GM12872 (cell line): ENCODE results near the gene MORN1.

Experiments used
- TF ChIP-seq, protein P1 (sequence below): IDR thresholded peaks from 3 replicates; pipeline ENCODE4 v1.5.1; 2011; ENCODE audit warnings: low read depth, mild to moderate bottlenecking, low read length, moderate library complexity; ENCODE audit not compliant: insufficient read depth

The MORN1 gene

DNA sequence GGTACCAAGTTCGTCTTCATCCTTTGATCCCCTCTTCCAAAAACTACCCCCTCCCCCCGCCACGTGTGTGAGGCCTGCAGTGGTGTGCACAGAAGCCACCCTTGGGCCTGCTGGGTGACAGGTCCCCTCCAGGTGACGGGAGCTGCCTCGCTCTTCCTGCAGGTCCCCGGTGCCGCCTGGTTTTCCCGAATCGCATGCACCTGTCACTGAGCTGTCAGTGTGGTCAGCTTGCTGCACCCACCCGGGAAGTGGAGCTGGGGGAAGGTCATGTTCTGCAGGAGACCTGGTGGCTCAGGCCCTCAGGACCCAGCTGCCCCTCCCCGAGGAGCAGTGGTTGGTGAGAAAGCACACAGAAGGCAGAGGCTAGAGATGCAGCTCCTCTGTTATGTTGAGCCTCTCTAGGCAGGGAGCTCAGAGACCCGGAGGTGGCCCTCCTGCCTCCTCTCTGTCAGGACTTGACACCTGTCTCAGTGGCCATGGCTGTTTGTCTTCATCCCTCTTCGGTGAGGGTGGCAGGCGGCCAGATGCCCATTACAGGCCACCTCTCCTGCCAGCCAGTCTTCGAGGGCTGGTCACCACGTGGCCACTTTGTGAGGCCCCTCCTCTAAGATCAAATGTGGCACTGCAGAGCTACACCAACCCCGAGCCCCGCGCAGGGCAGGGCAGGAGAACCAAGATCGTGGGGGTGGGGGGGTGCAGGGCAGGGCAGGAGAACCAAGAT lies 102.4 kb downstream of the MORN1 start:
- TF ChIP-seq, protein P1, sequence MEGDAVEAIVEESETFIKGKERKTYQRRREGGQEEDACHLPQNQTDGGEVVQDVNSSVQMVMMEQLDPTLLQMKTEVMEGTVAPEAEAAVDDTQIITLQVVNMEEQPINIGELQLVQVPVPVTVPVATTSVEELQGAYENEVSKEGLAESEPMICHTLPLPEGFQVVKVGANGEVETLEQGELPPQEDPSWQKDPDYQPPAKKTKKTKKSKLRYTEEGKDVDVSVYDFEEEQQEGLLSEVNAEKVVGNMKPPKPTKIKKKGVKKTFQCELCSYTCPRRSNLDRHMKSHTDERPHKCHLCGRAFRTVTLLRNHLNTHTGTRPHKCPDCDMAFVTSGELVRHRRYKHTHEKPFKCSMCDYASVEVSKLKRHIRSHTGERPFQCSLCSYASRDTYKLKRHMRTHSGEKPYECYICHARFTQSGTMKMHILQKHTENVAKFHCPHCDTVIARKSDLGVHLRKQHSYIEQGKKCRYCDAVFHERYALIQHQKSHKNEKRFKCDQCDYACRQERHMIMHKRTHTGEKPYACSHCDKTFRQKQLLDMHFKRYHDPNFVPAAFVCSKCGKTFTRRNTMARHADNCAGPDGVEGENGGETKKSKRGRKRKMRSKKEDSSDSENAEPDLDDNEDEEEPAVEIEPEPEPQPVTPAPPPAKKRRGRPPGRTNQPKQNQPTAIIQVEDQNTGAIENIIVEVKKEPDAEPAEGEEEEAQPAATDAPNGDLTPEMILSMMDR, result no peak

DNA sequence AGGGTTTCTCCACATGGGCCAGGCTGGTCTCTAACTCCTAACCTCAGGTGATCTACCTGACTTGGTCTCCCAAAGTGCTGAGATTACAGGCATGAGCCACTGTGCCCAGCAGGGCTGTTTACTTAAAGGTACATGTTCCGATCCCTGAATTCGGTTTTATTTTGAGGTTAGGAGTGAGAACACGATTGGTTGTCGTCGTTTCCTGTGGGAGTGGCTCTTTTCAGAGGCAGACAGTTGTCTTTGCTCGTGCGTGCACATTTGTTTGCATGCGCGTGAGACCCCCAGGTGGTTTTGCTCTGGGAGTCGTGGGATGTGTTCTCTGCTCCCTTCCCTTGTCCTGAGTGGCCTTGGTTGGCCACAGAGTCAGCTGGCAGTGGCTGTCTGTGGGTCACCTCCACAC lies 103.0 kb downstream of the MORN1 start:
- TF ChIP-seq, protein P1, result no peak

DNA sequence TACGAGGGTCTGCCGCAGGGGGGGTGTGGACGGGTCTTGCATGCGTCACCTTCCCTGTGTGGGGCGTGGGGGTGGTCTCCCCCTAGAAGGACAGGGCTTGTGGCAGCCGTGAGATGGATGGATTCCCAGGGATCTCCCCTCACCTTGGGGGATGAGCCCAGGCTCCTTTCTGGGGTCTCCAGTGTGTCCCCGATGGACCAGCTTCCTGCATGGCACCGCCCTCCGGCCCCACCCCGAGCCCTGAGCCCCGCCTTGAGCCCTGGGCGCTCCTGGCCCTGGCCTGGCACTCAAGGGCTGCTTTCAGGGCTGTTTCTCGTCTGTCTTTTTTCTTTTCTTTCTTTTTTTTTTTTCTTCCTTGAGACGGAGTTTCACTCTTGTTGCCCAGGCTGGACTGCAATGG lies 103.7 kb downstream of the MORN1 start:
- TF ChIP-seq, protein P1, result no peak

DNA sequence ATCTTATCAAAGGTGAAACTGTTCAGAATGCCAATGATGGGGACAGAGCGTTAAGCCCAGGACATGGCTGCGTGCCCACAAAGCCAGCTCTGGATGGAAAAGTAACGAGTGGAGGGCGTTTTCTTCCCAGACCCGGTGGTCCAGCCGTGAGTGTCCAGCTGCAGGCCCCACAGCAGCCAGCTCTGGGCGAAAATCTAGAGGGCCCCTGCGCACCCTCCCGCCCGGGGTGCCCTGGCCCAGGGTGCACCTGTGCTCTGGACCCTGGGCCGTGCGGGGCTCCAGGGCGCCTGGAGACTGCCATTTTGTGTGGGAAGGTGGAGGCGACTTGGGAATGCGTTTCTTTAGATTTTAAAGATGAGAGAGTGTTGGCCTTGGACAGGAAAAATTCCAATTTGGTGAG lies 104.4 kb downstream of the MORN1 start:
- TF ChIP-seq, protein P1, result no peak

DNA sequence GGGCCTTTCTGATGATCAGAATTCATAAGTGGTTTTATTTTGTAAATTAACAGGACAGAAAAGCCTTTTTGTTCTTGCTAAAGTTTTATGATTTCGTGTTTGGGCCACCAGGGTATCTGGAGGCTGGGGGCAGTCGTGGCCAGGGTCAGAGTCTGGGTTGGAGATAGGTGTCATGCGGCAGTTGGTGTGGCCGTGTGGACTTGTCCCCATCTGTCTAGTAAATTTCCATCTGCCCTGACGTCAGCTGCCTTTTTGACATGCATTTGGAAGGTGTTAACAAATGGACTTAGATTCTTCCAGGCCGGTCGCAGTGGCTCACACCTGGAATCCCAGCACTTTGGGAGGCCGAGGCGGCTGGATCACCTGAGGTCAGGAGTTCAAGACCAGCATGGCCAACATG lies 106.4 kb downstream of the MORN1 start:
- TF ChIP-seq, protein P1, result no peak

DNA sequence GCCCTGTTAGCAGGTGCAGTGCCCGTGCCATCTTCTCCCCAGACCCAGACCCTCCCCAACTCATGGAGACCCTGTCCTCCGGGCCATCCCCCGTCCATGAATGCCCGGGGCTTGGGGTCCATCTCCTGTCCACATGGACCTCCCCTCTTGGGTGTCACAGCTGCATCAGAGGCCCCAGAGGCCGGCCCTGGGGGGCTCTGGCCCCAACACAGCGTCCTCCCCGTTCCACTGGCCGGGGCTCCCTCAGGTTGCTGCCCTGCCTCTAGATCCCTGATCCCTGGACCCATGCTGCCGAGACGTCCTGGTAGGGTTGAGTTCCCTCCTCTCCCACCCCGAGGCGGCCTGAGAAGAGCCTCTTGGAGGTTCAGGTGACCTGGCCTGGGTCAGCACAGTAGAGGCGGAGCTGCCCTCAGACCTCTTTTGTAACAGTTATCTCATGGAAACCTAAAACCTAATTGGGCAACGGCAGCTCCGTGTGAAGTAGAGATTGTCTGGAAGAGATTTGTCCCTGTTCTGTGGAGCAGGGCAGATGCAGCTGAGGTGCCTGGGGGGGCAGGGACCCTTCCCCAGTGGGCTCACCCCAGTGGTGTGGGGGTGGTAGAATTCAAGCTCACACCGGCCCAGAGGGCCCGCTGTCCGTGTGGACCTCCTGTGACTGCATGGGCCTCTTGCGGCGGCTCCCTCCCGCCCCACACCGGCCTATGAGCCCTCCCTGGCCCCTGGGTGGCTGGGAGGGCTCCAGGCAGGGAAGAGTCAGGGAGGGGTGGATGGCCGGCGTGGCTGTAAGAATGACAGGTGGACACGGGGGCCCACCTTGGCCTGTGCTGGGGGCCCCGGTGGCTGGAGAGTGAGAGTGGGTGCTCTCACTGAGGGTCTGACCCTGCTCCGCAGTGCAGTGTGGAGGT lies 107.1 kb downstream of the MORN1 start:
- TF ChIP-seq, protein P1, result no peak

DNA sequence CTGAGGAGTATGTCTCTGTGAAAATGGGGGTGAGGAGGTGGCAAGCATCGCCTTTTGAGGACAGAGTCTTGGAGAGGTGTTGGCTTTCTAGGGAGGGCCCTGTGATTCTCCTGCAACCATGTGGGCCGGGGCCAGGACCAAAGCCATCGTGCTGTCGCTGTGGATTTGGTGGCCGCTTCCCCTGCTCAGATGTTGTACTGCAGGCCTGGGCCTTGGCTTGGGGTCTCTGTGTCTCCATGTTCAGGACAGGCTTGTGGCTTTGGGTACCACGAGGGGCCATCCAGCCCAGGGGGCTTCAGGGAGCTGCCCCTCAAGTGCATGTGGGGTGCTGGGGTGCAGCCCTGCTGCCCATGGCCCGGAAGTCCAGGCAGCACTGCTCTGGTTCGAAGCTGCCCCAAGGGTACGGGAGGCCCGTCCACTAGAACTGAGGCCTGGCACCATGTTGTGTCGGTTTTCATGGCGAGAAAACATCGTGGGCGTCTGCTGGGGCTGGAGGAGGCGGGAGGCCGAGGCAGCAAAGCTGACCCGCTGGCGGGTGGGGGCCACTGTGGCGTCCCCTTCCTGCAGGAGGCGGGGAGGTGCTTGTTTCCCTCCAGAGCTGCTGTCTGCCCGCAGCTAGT lies 107.9 kb downstream of the MORN1 start:
- TF ChIP-seq, protein P1, result no peak
